ENCODE data around the gene FAM89B. TPM values are rescaled to one million over a fixed set of nuclear protein-coding genes. Genes with fewer than 3 reads are reported as not detected.

FAM89B gene
- total RNA-seq, 1 experiment from 2014 or later = 20.4 TPM

DNA sequence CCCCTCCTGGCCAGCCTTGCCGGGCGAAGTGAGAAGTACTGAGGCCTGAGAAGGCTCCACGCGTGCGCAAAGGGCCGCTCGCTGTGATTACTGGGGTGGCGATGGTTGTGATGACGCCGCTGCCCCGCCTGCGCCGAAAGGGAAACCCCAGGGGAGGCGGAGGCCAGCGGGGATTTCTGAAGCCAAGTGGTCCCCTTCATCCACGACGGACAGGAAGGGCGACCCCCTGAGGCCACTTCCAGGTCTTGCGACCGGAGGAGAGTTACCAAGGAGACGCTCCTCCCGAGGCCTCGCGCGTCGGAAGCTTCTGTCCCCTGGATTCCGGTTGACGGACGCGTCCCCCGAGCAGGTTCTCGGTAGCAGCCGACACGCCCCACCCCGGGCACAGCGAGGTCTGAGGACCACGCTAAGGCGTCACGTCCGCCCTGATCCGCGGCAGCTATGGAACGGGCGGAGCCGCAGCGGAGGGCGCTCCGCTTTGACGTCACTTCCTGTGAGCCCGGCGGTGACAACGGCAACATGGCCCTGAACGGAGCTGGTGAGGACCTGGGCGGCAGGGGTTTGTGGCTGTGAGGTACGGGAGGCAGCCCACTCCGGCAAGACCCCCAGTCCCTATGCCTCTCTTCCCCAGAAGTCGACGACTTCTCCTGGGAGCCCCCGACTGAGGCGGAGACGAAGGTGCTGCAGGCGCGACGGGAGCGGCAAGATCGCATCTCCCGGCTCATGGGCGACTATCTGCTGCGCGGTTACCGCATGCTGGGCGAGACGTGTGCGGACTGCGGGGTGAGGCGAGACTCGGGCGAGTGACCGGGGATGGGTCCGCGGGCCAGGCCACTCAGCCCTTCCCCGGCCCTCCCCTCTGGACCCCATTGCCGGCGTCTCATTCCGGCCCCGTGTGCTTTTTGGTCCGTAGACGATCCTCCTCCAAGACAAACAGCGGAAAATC is 2.1 kb upstream of the FAM89B start, which contains the start of gene ZNRD2:
TSS of gene ZNRD2 (plus strand) at position 505 of the 946 bp plus-strand sequence. CDS start at position 520, 15 bp downstream.
- peak; percentile 99 for DNase-seq
- Histone ChIP-seq H3K27me3 (ENCODE audit: control insufficient read depth, insufficient read depth, low read length) (peaks cover 11% of the 10 kb centered on the region), H3K4me3 (ENCODE audit: insufficient read depth, low read depth, low read length) (peak within 1 kb of the TSS; percentile 97), H3K36me3 (replicated peaks; ENCODE audit: control insufficient read depth, insufficient read depth, low read length) (no peaks in the 10 kb centered on the region)

DNA sequence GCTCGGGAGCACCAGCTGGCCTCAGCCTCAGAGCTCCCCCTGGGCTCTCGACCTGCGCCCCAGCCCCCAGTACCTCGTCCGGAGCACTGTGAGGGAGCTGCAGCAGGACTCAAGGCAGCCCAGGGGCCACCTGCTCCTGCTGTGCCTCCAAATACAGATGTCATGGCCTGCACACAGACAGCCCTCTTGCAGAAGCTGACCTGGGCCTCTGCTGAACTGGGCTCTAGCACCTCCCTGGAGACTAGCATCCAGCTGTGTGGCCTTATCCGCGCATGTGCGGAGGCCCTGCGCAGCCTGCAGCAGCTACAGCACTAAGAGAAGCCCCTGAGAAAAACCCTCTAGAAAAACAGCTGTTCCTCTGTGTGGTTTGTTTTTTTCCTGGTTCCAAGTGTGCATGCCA is 918 bp upstream of the FAM89B start:
- H3K36me3 ChIP-seq (replicated peaks; ENCODE audit: control insufficient read depth, insufficient read depth, low read length) = no peaks in the 10 kb centered on the region
- DNase-seq = no peak
- peak overlapping the region; percentile 97; the same call in 1 of the 2 replicates for H3K4me3 ChIP-seq (ENCODE audit: insufficient read depth, low read depth, low read length)
- peaks cover 22% of the 10 kb centered on the region for H3K27me3 ChIP-seq (ENCODE audit: control insufficient read depth, insufficient read depth, low read length)

DNA sequence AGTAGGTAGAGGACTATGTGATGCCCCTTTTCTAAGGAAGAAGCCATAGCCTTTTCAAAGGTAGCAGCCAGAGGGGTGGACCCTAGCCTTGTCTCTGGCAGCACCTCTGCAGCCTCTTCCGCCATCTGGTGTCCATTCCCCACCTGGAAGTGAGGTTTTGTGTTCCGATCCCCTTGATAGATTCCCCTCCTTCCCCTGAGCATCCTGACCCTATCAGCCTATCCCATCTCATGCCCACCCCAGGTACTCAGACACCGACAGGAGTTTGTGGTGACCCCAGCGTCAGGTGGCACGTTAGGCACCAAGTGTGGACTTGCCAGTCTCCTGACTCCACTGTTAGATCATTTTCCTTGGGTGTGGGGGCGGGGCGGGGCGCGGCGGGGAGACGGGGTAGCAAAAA is 398 bp upstream of the FAM89B start:
- H3K36me3 ChIP-seq (replicated peaks; ENCODE audit: control insufficient read depth, insufficient read depth, low read length) = no peaks in the 10 kb centered on the region
- peak overlapping the region; percentile 38 for H3K4me3 ChIP-seq (ENCODE audit: insufficient read depth, low read depth, low read length)
- H3K27me3 ChIP-seq (ENCODE audit: control insufficient read depth, insufficient read depth, low read length) = peaks cover 27% of the 10 kb centered on the region
- DNase-seq = peak; percentile 92

DNA sequence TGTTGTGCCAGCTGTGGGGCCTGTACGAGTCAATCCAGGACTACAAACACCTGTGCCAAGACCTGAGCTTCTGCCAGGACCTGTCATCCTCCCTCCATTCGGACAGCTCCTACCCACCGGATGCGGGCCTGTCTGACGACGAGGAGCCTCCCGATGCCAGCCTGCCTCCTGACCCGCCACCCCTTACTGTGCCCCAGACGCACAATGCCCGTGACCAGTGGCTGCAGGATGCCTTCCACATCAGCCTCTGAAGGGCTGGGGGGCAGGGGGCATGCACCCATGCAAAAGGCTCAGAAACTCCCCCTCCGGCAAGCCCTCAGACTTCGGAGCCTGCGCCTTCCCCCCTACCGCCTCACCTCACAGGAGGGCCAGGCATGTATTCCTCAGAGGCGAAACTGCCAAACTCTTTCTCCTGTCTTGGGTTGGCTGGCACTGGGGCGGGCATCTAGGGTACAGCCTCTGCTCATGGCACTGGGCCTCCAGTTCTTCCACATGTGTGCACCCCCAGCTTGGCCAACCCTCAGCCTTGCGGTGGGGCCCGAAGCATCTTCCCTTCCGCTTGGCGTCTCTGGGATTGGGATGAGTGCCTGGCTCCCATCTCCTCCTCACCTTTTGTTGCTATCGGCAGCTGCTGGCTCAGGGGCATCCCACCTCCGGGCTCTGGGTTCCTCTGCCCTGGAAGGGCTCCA is 1.2 kb downstream of the FAM89B start:
- DNase-seq = no peak
- no peaks in the 10 kb centered on the region for H3K36me3 ChIP-seq (replicated peaks; ENCODE audit: control insufficient read depth, insufficient read depth, low read length)
- peaks cover 37% of the 10 kb centered on the region for H3K27me3 ChIP-seq (ENCODE audit: control insufficient read depth, insufficient read depth, low read length)

DNA sequence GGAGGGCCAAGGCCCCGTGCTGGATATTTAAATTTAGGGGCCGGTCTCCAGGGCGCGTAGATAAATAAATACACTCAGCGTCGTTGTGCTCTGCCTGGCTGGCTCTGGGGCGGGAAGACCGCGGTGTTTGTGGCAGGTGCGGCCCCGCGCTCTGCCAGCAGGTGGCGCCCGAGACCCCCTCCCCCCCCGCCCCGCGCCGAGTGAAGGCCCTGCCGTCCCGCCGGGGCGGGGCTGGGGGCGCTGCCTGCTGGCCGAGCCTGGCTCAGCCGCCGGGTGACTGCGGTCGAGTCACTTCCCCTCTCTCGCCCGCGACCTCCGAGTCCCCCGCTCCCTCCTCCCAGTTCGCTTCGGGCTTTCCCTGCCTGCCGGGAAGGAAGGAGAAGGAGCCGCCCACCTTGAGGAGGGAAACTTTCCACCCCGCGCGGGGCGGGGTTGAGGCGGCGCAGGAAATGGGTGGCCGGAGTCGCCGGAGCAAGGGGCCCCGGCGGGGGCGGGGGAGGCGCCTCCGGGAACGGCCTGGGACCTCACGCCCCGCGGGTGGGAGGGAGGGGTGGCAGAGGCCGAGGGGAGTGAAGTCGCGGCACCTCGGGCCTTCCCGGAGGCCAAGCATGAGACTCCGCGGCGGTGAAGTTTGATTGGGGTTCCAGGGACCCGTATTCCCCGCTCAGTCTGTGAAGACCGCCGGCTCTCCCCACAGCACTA is 1.9 kb downstream of the FAM89B start:
- peak; percentile 100 for DNase-seq
- H3K27me3 ChIP-seq (ENCODE audit: control insufficient read depth, insufficient read depth, low read length) = peaks cover 38% of the 10 kb centered on the region
- H3K36me3 ChIP-seq (replicated peaks; ENCODE audit: control insufficient read depth, insufficient read depth, low read length) = no peaks in the 10 kb centered on the region
- H3K4me3 ChIP-seq (ENCODE audit: insufficient read depth, low read depth, low read length) = peak overlapping the region; percentile 43

More for the DNA sequence above, 1.2 kb downstream of the FAM89B start:
- H3K4me3 ChIP-seq (ENCODE audit: insufficient read depth, low read depth, low read length) = no peak overlapping the region

DNA sequence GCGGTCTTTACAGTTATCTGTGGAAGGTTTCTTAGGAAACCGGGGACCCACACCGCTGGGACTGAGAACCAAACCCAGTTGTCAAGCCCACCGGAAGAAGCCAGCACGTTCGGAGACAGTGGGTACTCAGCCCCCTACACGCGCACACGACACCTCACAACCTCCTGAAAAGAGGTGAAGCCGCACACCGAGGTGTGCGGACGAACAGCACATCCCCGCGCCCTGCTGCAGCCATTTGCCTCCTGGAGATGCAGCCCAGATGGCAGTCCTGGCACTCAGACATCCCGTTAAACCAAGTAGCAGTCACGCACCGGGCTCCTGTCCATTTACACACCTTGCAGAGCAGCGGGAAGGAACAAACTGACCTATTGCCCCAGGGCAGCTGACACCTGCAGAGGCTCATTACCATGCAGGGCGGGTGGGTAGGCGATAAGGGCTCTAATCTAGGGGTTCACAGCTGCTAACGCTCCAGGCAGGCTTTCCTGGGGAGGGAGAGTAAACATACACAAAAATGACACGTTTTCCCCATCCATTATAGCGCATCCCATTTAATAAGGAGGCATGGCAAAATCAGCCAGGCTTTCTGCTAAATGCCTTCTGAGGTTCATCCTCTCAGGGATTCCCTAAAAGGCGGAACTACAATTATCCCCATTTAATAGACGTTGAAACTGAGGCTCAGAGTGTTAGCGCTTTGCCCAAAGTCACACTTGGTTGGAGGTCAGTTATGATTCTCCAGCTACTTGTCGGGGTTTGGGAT is 2.7 kb downstream of the FAM89B start:
- Histone ChIP-seq H3K4me3 (ENCODE audit: insufficient read depth, low read depth, low read length) (peak overlapping the region; percentile 43), H3K36me3 (replicated peaks; ENCODE audit: control insufficient read depth, insufficient read depth, low read length) (no peaks in the 10 kb centered on the region), H3K27me3 (ENCODE audit: control insufficient read depth, insufficient read depth, low read length) (peaks cover 38% of the 10 kb centered on the region)
- DNase-seq = no peak

DNA sequence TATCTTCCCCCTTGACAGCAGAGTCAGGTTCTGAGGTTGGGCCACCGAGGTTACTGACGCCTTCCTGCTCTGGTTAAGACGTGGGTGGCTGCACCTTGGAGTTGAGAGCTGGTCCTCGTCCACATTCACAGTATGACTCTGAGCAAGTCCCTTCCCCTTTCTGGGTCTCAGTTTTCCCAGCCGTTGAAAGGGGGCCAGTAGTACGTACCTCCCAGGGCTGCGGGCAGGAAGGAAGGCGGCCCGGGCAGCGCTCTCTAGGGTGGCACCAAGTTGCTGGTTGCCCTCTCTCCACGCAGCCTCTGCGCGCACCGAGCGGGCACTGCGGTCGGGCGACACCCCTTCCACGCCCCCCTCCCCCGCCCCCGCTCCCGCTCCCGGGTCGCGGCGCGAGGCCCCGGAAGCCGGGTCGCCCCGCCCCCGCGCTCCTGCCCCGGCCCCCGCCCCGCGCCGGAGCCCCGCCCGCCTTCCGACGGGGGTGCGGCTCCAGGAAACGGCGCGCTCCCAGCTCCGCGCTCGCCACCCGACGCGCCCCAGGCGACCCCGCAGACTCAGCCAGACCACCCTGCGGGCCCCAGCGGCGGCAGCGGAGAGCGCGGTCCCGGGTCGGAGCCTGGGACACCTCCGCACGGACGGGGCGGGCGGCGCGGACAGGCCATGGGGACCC is 3.4 kb downstream of the FAM89B start, which contains the start of gene EHBP1L1:
TSS of gene EHBP1L1 (plus strand) at position 486 of the 664 bp plus-strand sequence. CDS start 250 bp downstream, outside the sequence.
- Histone ChIP-seq H3K27me3 (ENCODE audit: control insufficient read depth, insufficient read depth, low read length) (peaks cover 38% of the 10 kb centered on the region), H3K4me3 (ENCODE audit: insufficient read depth, low read depth, low read length) (peak within 1 kb of the TSS; percentile 43), H3K36me3 (replicated peaks; ENCODE audit: control insufficient read depth, insufficient read depth, low read length) (no peaks in the 10 kb centered on the region)
- DNase-seq = peak; percentile 97

DNA sequence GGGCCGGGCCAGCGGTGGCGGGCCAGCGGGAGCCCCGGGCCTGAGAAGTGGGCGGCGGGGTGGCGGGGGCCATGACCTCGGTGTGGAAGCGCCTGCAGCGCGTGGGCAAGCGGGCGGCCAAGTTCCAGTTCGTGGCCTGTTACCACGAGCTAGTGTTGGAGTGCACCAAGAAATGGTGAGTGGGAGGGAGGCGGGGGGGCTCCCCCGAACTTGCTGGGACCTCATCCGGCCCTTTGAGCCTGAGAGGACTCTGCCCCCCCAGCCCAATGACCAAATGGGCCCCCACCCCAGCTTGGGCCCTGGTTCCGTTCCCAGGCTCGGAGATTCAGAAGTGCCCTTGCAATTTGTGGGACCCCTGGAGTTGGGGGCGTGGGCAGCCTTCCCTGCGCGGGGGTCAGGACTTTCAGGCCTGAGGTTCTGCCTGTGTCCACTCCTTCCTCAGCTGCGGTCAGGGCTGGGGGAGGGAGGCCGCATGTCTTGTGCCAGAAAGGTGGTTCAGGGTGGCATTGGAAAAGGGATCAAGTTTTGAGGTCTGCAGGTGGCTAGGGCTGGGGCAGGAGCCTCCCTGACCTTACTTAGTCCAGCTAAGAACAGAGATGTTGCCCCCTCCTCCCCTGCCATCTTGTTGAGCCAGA is 4.0 kb downstream of the FAM89B start:
- no peaks in the 10 kb centered on the region for H3K36me3 ChIP-seq (replicated peaks; ENCODE audit: control insufficient read depth, insufficient read depth, low read length)
- no peak for DNase-seq
- H3K4me3 ChIP-seq (ENCODE audit: insufficient read depth, low read depth, low read length) = peak overlapping the region; percentile 27
- peaks cover 38% of the 10 kb centered on the region for H3K27me3 ChIP-seq (ENCODE audit: control insufficient read depth, insufficient read depth, low read length)

DNA sequence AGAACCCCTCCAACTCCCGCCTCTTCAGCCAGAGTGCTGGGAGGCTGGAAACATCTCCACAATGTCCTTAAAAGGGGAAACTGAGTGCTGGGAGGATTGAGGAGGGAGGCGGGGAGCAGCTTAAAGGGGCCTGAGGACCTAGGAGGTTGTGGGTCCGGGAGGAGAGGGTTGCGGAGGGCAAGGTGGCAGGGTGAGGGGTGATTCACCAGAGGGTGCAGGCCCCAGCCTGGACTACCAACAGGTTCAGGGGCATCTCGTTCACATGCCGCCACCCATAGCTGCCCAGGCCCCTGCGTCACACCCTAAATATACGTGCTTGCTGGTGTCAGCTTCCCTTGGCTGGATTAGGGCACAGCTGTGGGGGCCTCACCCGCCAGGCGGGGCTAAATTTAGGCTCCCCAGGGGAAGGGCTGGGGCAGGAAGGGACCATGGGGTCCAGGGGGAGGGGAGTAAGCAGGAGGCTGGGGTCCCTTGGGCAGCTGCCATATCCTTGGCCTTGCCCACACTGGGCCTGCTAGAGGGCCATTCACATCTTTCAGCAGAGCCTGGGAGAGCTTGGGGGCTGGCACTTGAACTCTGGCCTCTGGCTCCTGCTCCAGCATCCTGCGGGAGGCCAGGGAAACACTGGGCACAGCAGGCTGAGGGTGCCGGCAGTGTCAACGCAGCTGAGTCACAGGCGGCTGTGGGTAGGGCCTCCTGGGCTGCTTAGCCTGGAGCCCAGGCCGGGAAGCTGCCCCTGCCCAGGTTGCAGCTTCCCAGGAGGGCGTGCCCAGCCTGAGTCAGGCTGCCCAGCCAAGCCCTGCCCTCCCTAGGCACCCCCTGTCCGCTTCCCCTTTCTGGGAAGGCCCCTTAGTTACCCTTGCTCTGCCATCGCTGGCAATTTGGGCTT is 4.8 kb downstream of the FAM89B start:
- H3K27me3 ChIP-seq (ENCODE audit: control insufficient read depth, insufficient read depth, low read length) = peaks cover 38% of the 10 kb centered on the region
- H3K4me3 ChIP-seq (ENCODE audit: insufficient read depth, low read depth, low read length) = no peak overlapping the region
- no peaks in the 10 kb centered on the region for H3K36me3 ChIP-seq (replicated peaks; ENCODE audit: control insufficient read depth, insufficient read depth, low read length)
- DNase-seq = no peak

DNA sequence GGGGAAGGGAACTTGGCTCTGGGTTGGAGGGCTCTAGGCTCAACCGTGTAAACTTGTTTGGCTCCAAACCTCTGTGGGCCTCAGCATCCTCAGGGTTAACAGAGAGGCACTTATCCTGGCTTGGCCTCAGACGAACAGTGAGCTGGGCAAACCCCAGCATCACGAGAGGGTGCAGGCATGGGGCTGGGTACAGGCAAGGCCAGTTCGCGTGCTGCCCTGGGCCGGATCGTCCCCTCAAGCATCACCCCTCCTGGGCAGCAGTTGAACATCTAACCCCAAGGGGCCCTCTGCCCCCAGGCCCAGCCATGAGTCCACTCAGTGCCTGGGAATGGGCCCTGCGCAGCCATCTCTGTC is 5.4 kb downstream of the FAM89B start:
- Histone ChIP-seq H3K4me3 (ENCODE audit: insufficient read depth, low read depth, low read length) (no peak overlapping the region), H3K27me3 (ENCODE audit: control insufficient read depth, insufficient read depth, low read length) (peaks cover 42% of the 10 kb centered on the region), H3K36me3 (replicated peaks; ENCODE audit: control insufficient read depth, insufficient read depth, low read length) (no peaks in the 10 kb centered on the region)
- DNase-seq = no peak

DNA sequence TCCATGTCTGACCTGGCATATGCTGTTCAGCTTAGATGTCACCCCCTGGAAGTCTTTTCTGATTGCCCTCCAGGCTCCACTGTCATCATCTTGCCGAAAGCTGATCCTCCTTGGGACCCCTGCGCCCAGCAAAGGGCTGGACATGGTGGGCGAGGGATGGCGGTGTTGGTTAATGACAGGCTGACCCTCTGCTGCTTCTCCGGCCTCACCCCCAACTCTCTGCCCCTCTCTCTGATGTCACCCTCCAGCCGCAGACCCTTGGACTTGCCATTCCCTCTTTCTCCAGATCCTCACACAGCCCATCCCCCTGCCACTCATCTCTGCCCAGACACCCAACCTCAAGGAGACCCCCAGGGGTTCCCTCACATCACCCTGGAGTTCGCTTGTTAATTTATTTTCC is 5.8 kb downstream of the FAM89B start:
- Histone ChIP-seq H3K36me3 (replicated peaks; ENCODE audit: control insufficient read depth, insufficient read depth, low read length) (no peaks in the 10 kb centered on the region), H3K4me3 (ENCODE audit: insufficient read depth, low read depth, low read length) (no peak overlapping the region), H3K27me3 (ENCODE audit: control insufficient read depth, insufficient read depth, low read length) (peaks cover 40% of the 10 kb centered on the region)
- no peak for DNase-seq

DNA sequence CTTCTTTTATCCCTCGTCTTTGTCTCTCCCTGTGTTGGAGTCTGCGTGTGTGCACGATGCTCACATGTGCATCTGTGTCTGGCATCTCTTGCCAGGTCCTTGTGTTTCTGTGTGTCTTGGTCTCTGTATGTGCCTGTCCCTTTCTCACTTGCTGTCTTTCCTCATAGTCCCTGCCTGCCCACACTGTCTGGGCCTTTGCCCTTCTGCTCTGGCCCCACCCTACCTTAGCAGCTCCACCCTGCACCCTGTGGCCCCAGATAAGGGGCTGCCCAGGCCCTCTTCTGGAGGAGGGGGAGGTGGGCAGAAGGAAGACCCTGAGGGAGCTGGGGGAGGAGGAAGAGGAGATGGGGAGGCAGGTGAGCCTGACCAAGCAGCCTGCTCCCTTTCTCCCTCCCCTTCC is 6.3 kb downstream of the FAM89B start:
- H3K4me3 ChIP-seq (ENCODE audit: insufficient read depth, low read depth, low read length) = no peak overlapping the region
- peaks cover 45% of the 10 kb centered on the region for H3K27me3 ChIP-seq (ENCODE audit: control insufficient read depth, insufficient read depth, low read length)
- H3K36me3 ChIP-seq (replicated peaks; ENCODE audit: control insufficient read depth, insufficient read depth, low read length) = no peaks in the 10 kb centered on the region
- DNase-seq = no peak
